ENCODE data around the gene SLC2A13.
"Not testable (repeated sequence)": the region's sequence is repeated elsewhere in the genome, so short reads cannot be mapped to it uniquely, and the experiment has no call there.

Gene SLC2A13

GRCh38 chr12:39866135-39866534 is 239.7 kb downstream of the SLC2A13 start:
- DNase-seq (ENCODE audit: low read depth), result no peak

- DNase-seq (ENCODE audit: low read depth), result no peak
Observed at GRCh38 chr12:39860695-39861094, 245.2 kb downstream of the SLC2A13 start.

GRCh38 chr12:39853003-39853402 is 252.9 kb downstream of the SLC2A13 start:
- no peak for DNase-seq (ENCODE audit: low read depth)

- no peak for DNase-seq (ENCODE audit: low read depth)
Observed at GRCh38 chr12:39852346-39852745, 253.5 kb downstream of the SLC2A13 start.

- not testable (repeated sequence) for DNase-seq (ENCODE audit: low read depth)
Observed at GRCh38 chr12:39848218-39848617, 257.7 kb downstream of the SLC2A13 start.

- no peak for DNase-seq (ENCODE audit: low read depth)
Observed at GRCh38 chr12:39846971-39847650, 258.8 kb downstream of the SLC2A13 start.

- no peak for DNase-seq (ENCODE audit: low read depth)
Observed at GRCh38 chr12:39846304-39846703, 259.6 kb downstream of the SLC2A13 start.

GRCh38 chr12:39840422-39840821 is 265.5 kb downstream of the SLC2A13 start:
- no peak for DNase-seq (ENCODE audit: low read depth)

- DNase-seq (ENCODE audit: low read depth), result no peak
Observed at GRCh38 chr12:39839072-39839471, 266.8 kb downstream of the SLC2A13 start.

- DNase-seq (ENCODE audit: low read depth), result no peak
Observed at GRCh38 chr12:39835517-39836489, 270.1 kb downstream of the SLC2A13 start.

GRCh38 chr12:39831587-39832315 is 274.1 kb downstream of the SLC2A13 start:
- no peak for DNase-seq (ENCODE audit: low read depth)

GRCh38 chr12:39830852-39831520 is 274.9 kb downstream of the SLC2A13 start:
- DNase-seq (ENCODE audit: low read depth), result no peak

- DNase-seq (ENCODE audit: low read depth), result no peak
Observed at GRCh38 chr12:39830171-39830570, 275.7 kb downstream of the SLC2A13 start.

GRCh38 chr12:39824505-39825212 is 281.2 kb downstream of the SLC2A13 start:
- no peak for DNase-seq (ENCODE audit: low read depth)

- DNase-seq (ENCODE audit: low read depth), result no peak
Observed at GRCh38 chr12:39816671-39817185, 289.2 kb downstream of the SLC2A13 start.

- no peak for DNase-seq (ENCODE audit: low read depth)
Observed at GRCh38 chr12:39815746-39816145, 290.1 kb downstream of the SLC2A13 start.

GRCh38 chr12:39814626-39815025 is 291.3 kb downstream of the SLC2A13 start:
- DNase-seq (ENCODE audit: low read depth), result no peak

GRCh38 chr12:39813776-39814175 is 292.1 kb downstream of the SLC2A13 start:
- no peak for DNase-seq (ENCODE audit: low read depth)

GRCh38 chr12:39812456-39812855 is 293.4 kb downstream of the SLC2A13 start:
- not testable (repeated sequence) for DNase-seq (ENCODE audit: low read depth)

GRCh38 chr12:39807043-39807442 is 298.8 kb downstream of the SLC2A13 start:
- DNase-seq (ENCODE audit: low read depth), result peak; percentile 5

- no peak for DNase-seq (ENCODE audit: low read depth)
Observed at GRCh38 chr12:39805651-39806050, 300.2 kb downstream of the SLC2A13 start.

Data from CMK (cell line).